DMS79 (cell line): ENCODE measurements around the gene STH.

Experiments used
- DNase-seq: peaks from one replicate; lab custom pipeline; 2025; lab: John Stamatoyannopoulos, UW

Gene STH

DNA sequence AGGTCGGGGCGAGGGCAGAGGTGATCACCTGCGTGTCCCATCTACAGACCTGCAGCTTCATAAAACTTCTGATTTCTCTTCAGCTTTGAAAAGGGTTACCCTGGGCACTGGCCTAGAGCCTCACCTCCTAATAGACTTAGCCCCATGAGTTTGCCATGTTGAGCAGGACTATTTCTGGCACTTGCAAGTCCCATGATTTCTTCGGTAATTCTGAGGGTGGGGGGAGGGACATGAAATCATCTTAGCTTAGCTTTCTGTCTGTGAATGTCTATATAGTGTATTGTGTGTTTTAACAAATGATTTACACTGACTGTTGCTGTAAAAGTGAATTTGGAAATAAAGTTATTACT lies 28.9 kb downstream of the STH start:
- no peak for DNase-seq

DNA sequence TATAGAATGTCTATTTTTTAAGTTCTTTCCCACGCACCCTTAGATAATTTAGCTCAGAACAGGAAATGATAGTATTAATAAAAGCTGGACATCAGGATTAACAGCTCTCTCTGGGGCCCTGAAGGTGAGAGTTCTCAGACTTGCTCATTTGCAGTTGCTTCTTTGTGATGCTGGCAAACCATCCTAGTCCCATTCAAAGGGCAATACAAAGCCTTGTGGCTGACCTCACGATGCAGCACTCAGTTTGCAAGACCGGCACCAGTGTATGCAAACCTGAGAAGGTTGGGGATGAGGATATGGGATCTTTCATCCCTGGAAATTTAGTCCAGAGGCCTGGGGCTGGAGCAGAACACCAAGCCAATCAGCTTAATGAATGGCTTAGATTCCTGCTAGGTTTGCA lies 29.3 kb downstream of the STH start:
- DNase-seq: no peak

DNA sequence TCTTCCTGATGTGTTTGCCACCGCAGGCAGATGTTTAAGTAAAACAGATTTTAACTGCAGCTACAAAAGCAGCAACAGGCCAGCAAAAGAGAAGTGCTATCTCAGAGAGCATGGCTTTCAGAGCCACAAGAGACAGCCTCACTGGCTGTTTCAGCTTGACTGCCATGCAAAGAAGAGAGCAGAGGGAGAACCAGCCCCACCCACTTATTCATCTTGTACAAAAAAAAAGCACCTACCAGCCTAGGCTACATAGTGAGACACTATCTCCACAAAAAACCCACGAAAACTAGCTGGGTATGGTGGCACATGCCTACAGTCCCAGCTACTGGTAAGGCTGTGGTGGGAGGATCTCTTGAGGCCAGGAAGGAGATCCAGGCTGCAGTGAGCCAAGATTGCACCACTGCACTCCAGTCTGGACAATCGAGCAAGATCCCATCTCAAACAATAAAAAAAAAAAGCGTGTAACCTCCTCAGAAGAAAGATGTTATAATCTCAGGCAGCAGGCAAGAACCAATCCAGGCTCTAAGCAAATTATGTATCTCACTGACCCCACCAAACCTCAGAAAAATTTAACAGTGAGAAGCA lies 30.0 kb downstream of the STH start:
- DNase-seq: no peak

DNA sequence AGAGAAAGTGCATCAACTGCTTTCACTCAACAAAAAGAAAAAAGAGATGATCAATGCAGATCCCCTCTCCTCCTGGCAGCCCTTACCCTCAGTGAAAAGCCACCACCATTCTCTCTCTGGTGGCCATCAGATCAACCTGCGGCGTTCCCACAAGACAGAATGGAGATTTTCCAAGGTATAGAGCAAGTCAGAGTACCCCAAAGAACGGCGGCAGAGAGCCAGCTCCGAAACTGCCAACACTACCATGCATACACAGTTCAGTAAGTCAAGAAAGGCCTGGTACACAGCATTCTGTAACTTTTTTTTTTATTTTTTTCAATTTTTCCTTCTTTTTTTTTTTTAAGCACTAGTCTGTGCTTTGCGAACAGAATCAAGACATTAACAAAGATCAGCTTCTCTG lies 30.6 kb downstream of the STH start:
- DNase-seq: no peak

DNA sequence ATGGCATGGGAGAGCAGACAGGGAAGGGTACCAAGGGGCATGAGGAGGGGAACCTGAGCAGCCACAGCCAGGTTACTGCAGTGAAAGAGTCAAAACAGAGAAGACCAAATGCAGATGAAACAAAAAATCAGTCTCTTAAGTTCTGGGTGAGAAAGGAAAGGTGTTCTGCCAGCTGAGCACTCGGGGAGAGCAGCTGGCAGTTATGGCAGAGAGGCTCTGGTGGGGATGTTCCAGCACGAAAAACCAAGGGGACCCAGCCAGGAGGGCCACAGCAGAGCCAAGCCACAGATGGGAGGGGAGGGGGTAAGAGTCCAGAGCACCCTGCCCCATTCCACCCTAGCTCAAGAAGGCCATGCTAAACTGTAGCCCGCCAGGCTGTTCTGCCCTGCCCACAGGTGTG lies 31.7 kb downstream of the STH start:
- DNase-seq: no peak

DNA sequence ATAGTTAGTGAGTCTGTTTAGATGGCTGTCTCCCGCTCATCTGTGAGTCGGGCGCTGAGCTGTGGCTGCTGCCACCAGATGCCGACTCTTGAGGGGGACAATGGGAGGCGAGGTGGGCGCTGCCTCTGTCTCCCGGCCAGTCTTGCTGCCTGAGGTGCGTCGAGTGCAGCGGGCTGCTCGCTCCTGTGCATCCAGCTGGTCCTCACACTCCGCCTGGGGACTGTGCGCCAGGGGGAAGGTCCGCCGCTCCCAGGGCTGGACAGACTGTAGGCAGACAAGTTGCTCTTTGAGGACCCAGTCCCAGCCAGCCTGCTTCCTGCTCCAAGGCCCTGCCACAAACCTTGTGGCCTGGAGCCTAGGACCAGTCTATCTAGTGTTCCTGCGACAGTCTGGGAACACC lies 32.4 kb downstream of the STH start:
- no peak for DNase-seq

DNA sequence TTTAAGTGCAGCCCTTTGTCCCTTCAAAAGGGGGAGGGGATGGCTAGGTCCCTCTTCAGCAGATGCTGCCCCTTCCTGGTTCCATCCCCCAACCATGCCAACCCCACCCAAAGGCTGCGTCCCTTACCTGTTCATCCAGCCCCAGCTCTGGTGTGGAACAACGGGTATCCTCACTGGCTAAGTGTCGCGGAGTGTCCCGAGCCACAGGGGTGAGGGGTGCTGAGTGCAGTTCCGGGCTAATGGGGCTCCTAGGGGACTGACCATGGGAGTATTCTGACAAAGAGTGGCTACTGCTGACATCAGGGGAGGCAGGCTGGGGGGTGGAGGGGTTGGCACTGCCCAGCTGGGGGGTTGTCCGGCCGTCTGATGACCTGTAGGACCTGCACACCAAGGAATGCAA lies 32.9 kb downstream of the STH start:
- DNase-seq: no peak

DNA sequence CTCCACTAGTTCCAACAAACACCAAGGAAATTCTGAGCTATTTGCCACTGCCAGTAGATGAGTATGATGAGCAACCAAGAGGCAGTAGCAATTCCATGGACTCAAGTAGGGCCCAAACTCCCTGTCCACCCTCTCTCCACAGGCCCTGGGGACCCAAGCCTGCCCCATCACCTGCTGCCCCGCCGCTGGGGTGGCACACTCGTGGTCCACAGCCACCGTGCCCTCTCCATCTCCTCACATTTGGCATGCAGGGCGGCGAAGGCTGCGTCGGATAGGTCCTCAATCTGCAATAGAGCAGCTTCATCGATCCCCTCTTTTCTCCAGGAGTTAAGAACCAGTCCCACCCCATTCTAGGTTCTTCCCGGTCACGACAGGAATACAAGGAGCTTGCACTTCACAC lies 33.9 kb downstream of the STH start:
- DNase-seq: no peak

DNA sequence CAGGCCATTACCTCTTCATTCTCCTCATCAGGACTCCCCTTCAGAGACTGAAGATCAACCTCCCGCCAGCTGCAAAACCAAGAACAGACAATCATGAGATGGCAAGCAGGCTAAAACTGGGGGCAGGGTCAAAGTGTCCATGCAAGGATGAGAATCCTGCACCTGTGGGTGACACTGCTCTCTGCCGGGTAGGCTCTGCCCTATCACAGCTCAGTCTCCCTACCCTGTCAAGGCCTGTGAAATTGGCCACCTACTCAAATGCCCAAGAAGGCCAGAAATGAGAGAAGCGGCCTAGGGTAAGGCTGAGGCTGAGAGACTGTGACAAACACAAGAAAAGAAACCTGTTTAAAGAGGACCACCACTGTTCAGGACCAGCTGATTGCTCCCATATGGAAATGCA lies 34.3 kb downstream of the STH start:
- no peak for DNase-seq

DNA sequence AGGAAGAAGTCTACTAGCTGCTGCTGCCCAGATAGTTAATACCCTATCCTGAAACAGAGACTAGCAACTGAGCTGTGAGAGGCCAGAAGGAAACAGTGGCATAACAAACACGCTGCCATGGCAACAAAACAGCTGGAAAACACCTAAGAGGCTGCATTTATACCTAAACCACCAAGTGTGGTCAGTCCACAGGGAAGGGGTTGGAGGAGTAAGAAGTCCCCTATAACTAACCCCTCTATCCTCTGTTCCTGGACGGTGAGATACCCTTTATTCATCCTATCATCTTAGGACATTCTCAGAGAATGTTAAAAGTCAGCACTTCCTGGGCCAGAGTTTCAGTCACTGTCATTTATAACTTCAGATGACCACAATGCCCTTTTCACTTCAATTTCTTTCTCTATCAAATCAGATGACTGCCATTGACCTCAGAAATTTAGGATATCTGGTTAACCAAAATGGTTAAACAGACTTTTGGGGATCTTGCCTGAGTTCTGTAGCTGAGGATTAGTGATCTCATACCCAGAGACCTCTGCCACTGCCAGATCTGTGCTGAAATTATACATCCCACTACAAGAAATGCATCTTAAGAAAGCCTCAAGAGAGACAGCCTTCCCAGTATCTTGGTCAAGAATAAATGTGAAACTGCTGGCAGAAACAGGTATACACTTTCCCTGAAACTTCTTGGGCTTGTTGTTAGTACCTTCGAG lies 36.2 kb downstream of the STH start:
- no peak for DNase-seq

DNA sequence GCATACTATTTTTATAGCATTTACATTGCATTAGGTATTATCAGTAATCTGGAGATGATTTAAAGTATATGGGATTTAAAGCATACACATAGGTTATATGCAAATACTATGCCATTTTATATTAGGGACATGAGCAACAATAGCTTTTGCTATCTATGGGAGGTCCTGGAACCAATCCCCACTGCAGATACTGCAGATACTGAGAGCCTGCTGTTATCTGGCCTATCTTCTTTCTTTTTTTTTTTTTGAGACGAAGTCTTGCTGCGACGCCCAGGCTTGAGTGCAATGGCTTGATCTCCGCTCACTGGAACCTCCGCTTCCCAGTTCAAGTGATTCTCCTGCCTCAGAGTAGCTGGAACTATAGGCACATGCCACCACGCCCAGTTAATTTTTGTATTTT lies 37.4 kb downstream of the STH start:
- no peak for DNase-seq

DNA sequence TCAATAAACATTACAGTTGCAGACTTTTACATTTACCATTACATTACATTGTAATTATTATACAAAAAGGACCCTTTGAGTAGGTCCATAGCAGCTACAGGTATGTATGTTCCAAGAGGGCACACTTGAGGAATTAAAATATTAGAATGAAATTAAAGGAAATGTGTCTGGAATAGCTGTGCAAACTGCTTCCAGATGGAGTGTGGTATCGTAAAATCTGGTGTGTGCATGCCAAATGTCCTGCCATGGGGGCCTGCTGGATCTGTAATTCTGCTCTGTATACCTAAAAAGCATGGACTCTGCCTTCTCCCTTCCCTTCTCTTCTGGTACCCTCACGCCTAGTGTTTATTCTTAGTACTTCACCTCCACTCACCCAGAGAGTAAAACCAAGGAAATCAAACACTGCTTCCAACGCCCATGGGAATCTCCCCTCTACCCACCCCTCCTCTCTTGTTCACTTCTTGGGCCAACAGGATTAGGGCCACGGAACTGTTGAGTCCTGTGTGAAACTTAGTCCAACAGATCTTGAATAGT lies 38.7 kb downstream of the STH start:
- DNase-seq: no peak

DNA sequence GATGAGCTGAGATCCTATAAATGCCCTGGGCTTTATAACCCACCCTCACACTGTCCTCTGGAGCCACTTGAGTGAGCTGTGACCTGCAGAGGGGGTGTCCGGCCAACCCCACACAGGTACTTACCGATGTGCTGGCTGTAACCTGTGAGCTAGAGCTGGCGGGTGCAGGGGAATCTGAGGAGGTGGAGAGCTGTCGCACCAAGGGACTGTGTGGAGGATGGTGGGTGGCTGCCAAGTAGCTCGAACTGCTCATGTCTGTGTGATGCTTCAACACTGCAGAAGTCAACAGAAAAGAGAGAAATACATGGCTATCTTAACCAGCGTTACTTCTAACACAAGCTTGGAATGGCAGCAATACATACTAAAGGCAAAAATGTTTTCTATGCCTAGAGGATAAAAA lies 39.4 kb downstream of the STH start:
- no peak for DNase-seq

DNA sequence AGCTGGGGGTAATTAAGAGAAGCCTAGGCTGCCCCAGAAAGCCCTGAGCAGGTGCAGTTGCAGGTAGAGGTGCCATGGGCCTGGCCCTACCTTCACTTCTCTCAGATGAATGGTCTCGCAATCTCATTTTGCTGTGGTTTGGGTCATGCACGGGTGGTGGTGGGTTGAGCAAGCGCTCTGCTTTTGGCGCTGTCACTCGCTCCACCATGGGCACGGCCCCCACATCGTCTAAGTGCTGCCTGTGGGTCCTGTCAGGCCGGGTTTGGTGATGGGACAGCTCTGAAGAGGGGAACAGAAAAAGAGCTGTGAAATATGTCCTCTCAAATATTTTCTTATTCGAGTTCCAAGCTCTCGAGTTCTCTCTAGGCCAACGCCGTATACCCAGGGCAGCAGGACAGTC lies 39.9 kb downstream of the STH start:
- no peak for DNase-seq

DNA sequence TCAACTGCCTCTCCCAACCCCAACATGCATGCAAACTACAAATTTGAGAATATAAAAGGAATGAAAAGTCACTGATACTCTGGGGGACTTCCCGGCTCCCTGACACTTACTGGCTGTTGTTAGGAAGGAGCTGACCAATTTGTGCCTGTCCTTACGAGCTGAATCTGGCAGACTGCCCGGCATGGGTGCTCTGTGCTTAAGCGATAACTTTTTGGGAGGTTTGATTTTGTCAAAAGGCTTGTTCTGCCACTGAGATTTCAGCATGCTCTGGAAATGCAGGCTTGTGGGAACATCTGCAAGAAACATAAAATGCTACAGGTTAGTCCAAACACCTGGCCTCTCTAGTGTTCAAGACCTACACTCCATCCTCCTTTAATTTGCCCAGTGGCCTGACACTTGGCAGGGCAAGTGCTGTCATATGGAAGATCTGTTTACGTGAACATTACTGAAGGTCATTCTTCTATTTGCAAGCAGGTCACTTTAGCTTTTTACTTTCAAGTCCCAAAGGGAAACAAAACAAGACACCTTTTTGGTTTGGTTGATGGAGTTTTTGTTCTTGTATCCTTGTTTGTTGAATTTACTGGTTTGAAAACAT lies 40.6 kb downstream of the STH start:
- peak; percentile 40 for DNase-seq

DNA sequence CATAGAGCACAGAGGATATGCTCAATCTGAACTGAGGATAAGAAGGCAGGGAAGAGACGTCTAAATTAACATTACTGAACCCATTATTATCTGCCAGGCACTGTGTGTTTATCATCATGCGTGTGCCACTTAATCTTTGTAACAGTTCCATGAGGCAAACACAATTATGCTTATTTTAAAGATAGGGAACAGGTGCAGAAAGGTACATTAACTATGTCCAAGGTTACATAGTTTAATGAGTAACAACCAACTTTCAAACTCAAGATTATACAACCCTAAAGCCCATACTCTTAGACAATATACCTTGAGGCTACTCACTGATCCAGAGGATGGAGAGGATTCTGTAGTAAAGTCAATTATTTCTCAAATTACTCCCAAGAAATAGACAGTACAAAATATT lies 43.2 kb downstream of the STH start:
- DNase-seq: no peak

DNA sequence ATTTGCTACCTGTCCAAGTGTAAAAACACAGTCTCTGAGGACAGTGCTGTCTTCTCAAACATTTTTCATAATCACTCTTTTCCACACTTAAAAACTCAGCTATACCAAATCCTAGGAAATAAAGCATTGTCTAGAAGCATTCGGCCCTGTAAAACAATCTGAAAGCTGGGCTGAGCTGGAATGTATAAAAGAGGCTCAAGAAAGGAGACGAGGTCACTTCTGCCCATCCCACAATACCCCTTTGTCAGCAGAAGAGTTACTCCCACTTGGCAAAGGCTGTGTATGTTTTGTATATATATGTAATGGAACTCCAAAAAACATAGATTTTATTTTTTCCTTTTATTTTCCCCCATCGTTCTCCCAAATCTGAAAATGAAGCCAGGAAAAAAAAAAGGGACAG lies 43.9 kb downstream of the STH start:
- no peak for DNase-seq

DNA sequence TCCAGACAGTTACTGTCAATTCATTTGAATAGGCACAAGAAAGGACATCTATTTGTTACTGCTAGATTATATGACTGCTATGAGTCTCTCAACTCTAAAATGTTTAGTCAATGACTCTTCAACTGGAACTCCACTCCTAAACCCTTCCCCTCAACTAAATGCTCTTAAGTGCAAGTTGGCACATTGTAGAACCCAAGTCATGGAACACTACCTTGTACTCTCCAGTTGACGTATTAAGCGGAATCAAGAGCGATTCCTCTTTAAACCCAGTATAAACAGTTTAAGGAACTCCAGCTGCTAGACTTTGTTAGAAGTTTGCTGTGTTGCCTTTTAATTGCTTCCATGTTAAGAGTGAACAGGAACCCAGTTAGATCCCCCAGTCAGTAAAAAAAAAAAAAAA lies 44.6 kb downstream of the STH start:
- peak; percentile 71 for DNase-seq

DNA sequence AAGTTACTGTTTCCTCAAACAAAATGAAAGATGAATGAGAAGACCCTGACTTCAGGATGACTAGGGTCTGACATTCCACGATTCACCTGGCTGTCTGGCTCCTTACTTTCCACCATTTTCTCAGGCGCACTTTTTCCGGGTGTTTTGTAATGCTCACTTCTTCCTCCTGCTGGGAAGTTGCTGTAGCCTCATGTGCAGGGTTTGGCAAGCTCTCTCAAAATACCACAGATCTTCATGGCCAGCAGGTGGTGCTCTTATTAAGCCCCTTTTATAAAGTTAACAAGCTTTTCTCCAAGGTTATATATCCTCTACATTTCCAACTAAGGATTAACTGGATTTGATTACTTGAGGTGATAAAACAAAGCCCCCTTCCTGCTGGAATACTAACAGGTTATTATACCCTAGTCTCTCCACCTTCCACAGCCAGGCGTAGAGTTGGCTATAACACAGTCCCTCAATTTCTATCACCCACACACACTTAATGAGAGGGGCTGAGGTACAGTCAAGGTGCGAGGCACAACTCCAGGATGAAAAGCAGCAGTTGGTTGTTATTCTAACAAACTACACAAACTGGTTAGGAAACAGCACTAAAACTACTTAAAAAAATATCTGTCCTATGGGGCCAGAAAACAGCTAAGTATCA lies 45.4 kb downstream of the STH start:
- DNase-seq: peak; percentile 38

DNA sequence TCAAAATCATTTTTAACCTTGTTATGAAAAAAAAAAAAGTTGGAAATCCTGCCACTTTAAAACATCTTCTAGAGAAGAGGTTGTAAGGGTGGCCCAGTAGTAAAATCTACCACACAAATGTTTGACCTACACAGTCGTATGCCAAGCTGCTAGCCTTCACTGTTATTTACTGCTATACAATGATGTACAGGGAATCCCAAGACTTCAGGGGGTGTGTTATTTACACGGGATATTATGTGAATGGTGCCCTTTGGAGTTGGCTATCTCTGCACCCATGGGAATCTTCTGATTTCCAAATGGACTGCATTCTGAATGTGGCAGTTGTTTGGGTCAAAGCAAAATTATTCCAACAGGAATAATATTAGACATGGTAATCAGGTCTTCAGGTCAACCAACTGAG lies 45.9 kb downstream of the STH start:
- DNase-seq: no peak

DNA sequence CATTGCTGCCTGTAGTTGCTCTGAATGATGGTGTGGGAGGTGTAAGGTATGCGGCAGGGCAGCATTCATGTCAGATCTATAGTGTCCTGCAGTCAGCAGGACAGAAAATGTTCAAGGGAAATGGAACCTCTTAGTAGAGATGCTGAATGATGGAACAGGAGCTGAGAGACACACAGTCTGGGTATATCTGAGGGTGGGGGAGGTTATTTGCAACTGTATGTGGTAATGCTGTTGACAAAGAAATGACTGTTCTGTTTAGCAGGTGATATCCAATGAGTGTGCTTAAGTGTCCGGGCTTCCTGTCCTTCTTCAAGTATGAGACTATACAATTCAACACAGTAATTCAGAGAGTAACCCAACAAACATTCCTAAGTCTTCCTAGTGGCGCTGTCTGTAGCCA lies 46.6 kb downstream of the STH start:
- DNase-seq: no peak

DNA sequence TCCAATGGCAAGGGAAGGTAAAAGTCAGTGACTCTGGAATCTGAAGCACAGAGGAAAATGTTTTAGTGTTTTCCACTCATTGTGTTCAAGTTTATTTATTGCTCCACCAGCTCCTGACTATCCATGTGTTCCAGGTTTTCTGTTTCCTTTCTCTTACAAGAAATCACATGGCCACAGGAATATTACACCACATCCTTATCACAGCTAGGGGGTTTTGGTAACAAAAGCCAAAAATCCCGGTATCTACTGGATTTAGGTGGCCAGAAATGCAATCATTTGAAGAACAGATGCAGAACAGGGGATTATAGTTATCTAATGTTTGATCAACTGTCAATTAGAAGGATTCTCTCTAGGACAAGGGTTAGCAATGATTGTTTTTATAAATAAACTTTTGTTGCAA lies 47.9 kb downstream of the STH start:
- DNase-seq: no peak

DNA sequence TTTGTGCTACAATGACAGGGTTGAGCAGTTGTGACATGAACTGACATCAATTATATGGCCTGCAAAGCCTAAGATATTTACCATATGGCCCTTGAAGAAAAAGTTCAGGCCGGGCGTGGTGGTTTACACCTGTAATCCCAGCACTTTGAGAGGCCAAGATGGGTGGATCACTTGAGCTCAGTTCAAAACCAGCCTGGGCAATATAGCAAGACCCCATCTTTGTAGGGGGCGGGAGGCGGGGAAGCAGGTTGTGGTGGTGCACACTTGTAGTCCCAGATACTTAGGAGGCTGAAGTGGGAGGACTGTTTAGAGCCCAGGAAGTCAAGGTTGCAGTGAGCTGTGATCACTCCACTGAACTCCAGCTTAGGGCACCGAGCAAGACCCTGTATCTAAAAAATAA lies 48.3 kb downstream of the STH start:
- no peak for DNase-seq
